K562 (cell line): ENCODE measurements around the gene DNASE1L1.
"Not testable (repeated sequence)": the region's sequence is repeated elsewhere in the genome, so short reads cannot be mapped to it uniquely, and the experiment has no call there.

Experiments
- EP300 ChIP-seq: IDR thresholded peaks from 2 replicates; pipeline ENCODE4 v1.6.1; 2012; ENCODE audit warnings: low read length, improper control_type of control experiment
- EZH2 ChIP-seq: IDR thresholded peaks from 2 replicates; pipeline ENCODE4 v1.6.1; 2012; ENCODE audit warnings: low read depth, mild to moderate bottlenecking, inconsistent platforms, low read length, borderline replicate concordance
- HDAC2 ChIP-seq: fragments of 450-650 bp; IDR thresholded peaks from 2 replicates; pipeline ENCODE4 v1.6.1; 2016; ENCODE audit warnings: mild to moderate bottlenecking
- KDM1A ChIP-seq, 2 experiments: fragments of 450-650 bp; IDR thresholded peaks; 2 replicates each; pipeline ENCODE4 v1.6.1; 2016; ENCODE audit warnings: mild to moderate bottlenecking in 2 of 2
- NR2C2 ChIP-seq, 2 experiments: fragments of 200-800 bp in 1 of 2; sonication (Bioruptor generic) in 1 of 2; sonication (generic) in 1 of 2; formaldehyde crosslinking in 1 of 2; IDR thresholded peaks; 2 replicates each; pipeline versions ENCODE4 v1.6.1 to v1.8.0; 2016 to 2022; ENCODE audit warnings: mild to moderate bottlenecking in 1 of 2, missing compliant biosample characterization in 1 of 2, missing genetic modification characterization in 1 of 2, missing genetic modification reagents in 1 of 2
- RUNX1 ChIP-seq: sonication (generic); IDR thresholded peaks from 2 replicates; pipeline ENCODE4 v1.6.1; 2016; ENCODE audit warnings: antibody characterized with exemption, low read depth
- SRSF1 ChIP-seq: fragments of 200-400 bp; formaldehyde crosslinking; IDR thresholded peaks from 2 replicates; pipeline ENCODE4 v1.6.1; 2017; ENCODE audit warnings: mild to moderate bottlenecking, low read depth, low read length, moderate library complexity
- ZKSCAN8 ChIP-seq: fragments of 200-800 bp; sonication (Bioruptor generic); IDR thresholded peaks from 2 replicates; pipeline ENCODE4 v1.6.1; 2016; ENCODE audit warnings: missing genetic modification characterization, missing compliant biosample characterization
- ZNF253 ChIP-seq: fragments of 250-450 bp; sonication (Bioruptor Pico); conservative IDR thresholded peaks from 2 replicates; pipeline ENCODE4 v1.6.1; 2021; ENCODE audit warnings: mild to moderate bottlenecking
- TF ChIP-seq, protein P1 (sequence below), 3 experiments: IDR thresholded peaks in 2 of 3; conservative IDR thresholded peaks in 1 of 3; 2 replicates each; pipeline ENCODE4 v1.5.1; 2011 to 2012; ENCODE audit warnings: low read length in 3 of 3, mild to moderate bottlenecking in 3 of 3, control low read depth in 2 of 3, improper control_type of control experiment in 1 of 3, inconsistent platforms in 1 of 3, low read depth in 1 of 3, mixed read lengths in 1 of 3, moderate library complexity in 1 of 3; ENCODE audit not compliant: insufficient read depth in 2 of 3
- TF ChIP-seq, protein P2 (sequence below), 2 experiments: fragments of 450-650 bp; IDR thresholded peaks; 2 replicates each; pipeline ENCODE4 v1.6.1; 2016
- TF ChIP-seq, protein P3 (sequence below), 2 experiments: fragments of 450-650 bp; formaldehyde crosslinking in 1 of 2; IDR thresholded peaks; 2 replicates each; pipeline versions ENCODE4 v1.4.0 to v1.6.1; 2014 to 2020; ENCODE audit warnings: mild to moderate bottlenecking in 2 of 2, borderline replicate concordance in 1 of 2, low read depth in 1 of 2

DNA sequence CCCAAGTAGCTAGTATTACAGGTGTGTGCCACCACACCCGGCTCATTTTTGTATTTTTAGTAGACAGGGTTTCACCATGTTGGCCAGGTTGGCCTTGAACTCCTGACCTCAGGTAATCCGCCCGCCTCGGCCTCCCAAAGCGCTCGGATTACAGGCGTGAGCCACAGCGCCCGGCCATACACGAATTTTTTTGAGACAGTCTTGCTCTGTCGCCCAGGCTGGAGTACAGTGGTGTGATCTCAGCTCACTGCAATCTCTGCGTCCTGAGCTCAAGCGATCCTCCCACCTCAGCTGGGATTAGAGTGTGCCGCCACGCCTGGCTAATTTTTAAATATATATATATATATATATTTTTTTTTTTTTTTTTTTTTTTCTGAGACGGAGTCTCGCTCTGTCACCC, 12.7 kb downstream of the DNASE1L1 start:
- TF ChIP-seq, protein P1, sequence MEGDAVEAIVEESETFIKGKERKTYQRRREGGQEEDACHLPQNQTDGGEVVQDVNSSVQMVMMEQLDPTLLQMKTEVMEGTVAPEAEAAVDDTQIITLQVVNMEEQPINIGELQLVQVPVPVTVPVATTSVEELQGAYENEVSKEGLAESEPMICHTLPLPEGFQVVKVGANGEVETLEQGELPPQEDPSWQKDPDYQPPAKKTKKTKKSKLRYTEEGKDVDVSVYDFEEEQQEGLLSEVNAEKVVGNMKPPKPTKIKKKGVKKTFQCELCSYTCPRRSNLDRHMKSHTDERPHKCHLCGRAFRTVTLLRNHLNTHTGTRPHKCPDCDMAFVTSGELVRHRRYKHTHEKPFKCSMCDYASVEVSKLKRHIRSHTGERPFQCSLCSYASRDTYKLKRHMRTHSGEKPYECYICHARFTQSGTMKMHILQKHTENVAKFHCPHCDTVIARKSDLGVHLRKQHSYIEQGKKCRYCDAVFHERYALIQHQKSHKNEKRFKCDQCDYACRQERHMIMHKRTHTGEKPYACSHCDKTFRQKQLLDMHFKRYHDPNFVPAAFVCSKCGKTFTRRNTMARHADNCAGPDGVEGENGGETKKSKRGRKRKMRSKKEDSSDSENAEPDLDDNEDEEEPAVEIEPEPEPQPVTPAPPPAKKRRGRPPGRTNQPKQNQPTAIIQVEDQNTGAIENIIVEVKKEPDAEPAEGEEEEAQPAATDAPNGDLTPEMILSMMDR (IDR thresholded peaks at IDR 0.05 in 2 of 3, conservative IDR thresholded peaks at IDR 0.05 in 1 of 3; ENCODE audit: insufficient read depth in 2 of 3, low read depth in 1 of 3, low read length in 3 of 3), result not testable (repeated sequence)
- TF ChIP-seq, protein P2, sequence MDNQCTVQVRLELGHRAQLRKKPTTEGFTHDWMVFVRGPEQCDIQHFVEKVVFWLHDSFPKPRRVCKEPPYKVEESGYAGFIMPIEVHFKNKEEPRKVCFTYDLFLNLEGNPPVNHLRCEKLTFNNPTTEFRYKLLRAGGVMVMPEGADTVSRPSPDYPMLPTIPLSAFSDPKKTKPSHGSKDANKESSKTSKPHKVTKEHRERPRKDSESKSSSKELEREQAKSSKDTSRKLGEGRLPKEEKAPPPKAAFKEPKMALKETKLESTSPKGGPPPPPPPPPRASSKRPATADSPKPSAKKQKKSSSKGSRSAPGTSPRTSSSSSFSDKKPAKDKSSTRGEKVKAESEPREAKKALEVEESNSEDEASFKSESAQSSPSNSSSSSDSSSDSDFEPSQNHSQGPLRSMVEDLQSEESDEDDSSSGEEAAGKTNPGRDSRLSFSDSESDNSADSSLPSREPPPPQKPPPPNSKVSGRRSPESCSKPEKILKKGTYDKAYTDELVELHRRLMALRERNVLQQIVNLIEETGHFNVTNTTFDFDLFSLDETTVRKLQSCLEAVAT (IDR thresholded peaks at IDR 0.05), result not testable (repeated sequence)
- TF ChIP-seq EP300; RUNX1; ZNF253 (CRISPR knock-in tag); EZH2; ZKSCAN8 (CRISPR knock-in tag); NR2C2 (CRISPR knock-in tag; IDR thresholded peaks at IDR 0.05); NR2C2 (tag; IDR thresholded peaks at IDR 0.05); KDM1A (IDR thresholded peaks at IDR 0.05); SRSF1; HDAC2: not testable (repeated sequence)
- TF ChIP-seq, protein P3, sequence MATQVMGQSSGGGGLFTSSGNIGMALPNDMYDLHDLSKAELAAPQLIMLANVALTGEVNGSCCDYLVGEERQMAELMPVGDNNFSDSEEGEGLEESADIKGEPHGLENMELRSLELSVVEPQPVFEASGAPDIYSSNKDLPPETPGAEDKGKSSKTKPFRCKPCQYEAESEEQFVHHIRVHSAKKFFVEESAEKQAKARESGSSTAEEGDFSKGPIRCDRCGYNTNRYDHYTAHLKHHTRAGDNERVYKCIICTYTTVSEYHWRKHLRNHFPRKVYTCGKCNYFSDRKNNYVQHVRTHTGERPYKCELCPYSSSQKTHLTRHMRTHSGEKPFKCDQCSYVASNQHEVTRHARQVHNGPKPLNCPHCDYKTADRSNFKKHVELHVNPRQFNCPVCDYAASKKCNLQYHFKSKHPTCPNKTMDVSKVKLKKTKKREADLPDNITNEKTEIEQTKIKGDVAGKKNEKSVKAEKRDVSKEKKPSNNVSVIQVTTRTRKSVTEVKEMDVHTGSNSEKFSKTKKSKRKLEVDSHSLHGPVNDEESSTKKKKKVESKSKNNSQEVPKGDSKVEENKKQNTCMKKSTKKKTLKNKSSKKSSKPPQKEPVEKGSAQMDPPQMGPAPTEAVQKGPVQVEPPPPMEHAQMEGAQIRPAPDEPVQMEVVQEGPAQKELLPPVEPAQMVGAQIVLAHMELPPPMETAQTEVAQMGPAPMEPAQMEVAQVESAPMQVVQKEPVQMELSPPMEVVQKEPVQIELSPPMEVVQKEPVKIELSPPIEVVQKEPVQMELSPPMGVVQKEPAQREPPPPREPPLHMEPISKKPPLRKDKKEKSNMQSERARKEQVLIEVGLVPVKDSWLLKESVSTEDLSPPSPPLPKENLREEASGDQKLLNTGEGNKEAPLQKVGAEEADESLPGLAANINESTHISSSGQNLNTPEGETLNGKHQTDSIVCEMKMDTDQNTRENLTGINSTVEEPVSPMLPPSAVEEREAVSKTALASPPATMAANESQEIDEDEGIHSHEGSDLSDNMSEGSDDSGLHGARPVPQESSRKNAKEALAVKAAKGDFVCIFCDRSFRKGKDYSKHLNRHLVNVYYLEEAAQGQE (IDR thresholded peaks at IDR 0.05; ENCODE audit: borderline replicate concordance), result not testable (repeated sequence)
- TF ChIP-seq, protein P3 (CRISPR knock-in tag; IDR thresholded peaks at IDR 0.05; ENCODE audit: low read depth), result not testable (repeated sequence)
